Measurements from ENCODE around the gene NID2.

The NID2 gene

DNA sequence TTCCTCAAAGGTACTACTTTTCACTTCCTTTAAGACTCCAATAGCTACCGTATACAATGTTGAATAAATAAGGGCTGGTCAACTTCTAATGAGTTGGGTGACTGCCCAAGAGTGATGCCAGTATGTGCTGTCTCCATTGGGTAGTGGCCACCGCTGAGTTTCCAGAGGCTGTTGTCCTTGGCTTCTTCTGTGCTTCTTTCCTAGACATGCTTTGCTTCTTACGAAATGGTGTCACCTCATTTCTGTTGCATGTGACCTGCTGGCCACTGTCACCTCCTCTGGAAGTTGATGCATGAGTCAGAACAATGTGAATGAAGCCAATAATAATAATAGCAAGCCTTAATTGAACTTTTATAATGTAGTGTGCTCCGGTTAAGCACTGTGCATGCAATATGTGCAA, 7.5 kb upstream of the NID2 start:
- no peak overlapping the region for H3K4me3 ChIP-seq (replicated peaks; ENCODE audit: low read depth, low read length)
- TF ChIP-seq, protein P1, sequence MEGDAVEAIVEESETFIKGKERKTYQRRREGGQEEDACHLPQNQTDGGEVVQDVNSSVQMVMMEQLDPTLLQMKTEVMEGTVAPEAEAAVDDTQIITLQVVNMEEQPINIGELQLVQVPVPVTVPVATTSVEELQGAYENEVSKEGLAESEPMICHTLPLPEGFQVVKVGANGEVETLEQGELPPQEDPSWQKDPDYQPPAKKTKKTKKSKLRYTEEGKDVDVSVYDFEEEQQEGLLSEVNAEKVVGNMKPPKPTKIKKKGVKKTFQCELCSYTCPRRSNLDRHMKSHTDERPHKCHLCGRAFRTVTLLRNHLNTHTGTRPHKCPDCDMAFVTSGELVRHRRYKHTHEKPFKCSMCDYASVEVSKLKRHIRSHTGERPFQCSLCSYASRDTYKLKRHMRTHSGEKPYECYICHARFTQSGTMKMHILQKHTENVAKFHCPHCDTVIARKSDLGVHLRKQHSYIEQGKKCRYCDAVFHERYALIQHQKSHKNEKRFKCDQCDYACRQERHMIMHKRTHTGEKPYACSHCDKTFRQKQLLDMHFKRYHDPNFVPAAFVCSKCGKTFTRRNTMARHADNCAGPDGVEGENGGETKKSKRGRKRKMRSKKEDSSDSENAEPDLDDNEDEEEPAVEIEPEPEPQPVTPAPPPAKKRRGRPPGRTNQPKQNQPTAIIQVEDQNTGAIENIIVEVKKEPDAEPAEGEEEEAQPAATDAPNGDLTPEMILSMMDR (IDR thresholded peaks at IDR 0.05; ENCODE audit: low read length, missing control alignments), result no peak
- peak; percentile 62 for DNase-seq (ENCODE audit: low read depth)

DNA sequence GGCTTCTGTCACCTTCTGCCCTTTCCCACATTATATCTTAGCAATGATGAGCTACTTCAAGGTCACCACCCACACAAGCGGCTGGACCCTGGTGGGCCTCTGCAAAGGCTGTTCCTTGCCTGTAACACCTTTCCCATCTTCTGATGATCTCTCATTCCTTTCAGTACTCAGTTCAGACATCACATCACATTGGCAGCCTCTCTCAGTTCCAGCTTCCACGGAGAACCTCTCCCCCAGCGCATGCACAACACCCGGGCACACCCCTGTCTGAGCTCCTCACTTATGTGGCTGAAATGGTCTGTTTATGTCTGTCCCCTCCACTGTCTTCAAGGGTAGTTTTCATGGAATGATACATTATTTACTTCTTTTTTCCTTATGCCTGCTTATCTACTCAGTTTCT, 6.5 kb upstream of the NID2 start:
- H3K4me3 ChIP-seq (replicated peaks; ENCODE audit: low read depth, low read length), result no peak overlapping the region
- TF ChIP-seq, protein P1 (IDR thresholded peaks at IDR 0.05; ENCODE audit: low read length, missing control alignments), result no peak

DNA sequence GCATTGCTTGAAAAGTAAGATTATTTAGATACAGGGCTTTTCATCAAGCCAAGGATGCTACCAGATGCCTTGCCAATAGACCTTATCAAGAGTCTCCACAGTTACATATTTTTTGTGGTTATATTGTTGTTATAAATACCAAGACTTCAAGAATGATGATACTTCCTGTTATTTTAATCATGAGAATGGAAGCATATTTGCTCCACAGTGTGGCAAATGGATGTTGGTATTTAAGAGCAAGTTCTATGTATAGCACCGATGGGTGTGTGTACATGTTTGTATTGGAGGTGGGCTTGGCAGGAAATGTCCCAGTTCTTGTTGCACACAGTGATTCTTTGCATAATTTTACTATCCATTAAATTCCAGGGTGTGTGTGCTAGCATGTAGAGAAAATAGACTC, 4.4 kb upstream of the NID2 start:
- no peak overlapping the region for H3K4me3 ChIP-seq (replicated peaks; ENCODE audit: low read depth, low read length)
- TF ChIP-seq, protein P1 (IDR thresholded peaks at IDR 0.05; ENCODE audit: low read length, missing control alignments), result no peak
- peak; percentile 58 for DNase-seq (ENCODE audit: low read depth)

More for the DNA sequence above, 6.5 kb upstream of the NID2 start:
- no peak for DNase-seq (ENCODE audit: low read depth)

DNA sequence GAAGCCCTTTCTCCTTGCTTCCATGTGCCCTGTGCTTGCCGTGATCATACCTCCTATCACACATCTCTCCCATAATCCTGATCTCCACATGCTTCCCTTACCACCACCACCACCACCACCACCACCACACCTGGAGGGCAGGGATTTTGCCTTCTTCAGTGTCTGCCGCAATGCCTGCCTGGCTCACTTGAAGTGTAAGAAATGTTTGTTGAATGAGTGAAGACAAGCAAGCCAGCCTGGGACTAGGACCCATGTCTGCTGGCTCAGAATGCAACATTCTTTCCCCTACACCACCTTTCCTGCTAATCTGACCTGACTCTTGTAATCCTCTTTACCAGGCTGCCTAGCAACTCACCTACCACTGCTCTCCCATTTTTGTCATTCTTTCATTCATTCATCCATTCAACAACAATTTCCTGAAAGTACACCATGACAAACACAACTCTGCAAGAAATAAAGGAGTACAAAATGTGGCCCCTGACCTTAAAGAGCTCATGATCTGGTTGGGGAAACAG, 3.5 kb upstream of the NID2 start:
- DNase-seq (ENCODE audit: low read depth), result no peak
- H3K4me3 ChIP-seq (replicated peaks; ENCODE audit: low read depth, low read length), result no peak overlapping the region
- TF ChIP-seq, protein P1 (IDR thresholded peaks at IDR 0.05; ENCODE audit: low read length, missing control alignments), result no peak

DNA sequence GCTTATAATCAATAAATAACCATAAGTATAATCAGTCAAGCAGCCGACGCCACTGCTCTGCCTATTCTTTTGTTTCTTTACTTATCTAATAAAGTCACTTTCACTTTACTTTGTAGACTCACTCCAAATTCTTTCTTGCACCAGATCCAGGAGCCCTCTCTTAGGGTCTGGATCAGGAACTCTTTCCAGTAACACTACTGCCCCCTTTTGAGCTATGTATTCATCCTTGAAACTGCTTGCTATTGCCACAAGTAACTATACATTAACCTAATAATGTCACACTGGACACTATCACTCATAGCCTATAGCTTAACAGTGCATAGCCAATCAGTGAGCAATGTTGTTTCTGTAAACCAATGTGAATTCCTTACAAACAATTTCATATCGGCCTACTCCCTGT, 2.8 kb upstream of the NID2 start:
- TF ChIP-seq, protein P1 (IDR thresholded peaks at IDR 0.05; ENCODE audit: low read length, missing control alignments), result peak; percentile 48
- H3K4me3 ChIP-seq (replicated peaks; ENCODE audit: low read depth, low read length), result no peak overlapping the region
- peak; percentile 76 for DNase-seq (ENCODE audit: low read depth)

DNA sequence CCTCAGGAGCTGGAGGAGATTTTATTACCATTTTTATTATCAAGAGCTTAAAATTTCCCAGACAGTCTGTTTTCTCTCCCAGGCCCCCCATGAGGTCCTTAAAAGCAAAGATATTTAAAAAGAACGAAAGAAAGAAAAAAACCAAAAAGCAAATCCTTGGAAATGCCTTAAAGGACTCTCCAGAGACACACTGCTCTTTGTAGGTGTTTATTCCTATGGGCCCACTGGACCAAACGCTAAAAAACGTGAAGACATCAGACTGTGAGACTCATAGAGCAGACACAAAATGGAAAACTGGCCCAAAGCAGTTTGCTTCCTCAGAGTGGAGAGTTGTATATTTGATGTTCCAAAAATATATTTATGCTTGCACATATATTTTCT, 1.2 kb upstream of the NID2 start:
- H3K4me3 ChIP-seq (replicated peaks; ENCODE audit: low read depth, low read length), result peak overlapping the region; percentile 86
- DNase-seq (ENCODE audit: low read depth), result no peak
- TF ChIP-seq, protein P1 (IDR thresholded peaks at IDR 0.05; ENCODE audit: low read length, missing control alignments), result no peak

DNA sequence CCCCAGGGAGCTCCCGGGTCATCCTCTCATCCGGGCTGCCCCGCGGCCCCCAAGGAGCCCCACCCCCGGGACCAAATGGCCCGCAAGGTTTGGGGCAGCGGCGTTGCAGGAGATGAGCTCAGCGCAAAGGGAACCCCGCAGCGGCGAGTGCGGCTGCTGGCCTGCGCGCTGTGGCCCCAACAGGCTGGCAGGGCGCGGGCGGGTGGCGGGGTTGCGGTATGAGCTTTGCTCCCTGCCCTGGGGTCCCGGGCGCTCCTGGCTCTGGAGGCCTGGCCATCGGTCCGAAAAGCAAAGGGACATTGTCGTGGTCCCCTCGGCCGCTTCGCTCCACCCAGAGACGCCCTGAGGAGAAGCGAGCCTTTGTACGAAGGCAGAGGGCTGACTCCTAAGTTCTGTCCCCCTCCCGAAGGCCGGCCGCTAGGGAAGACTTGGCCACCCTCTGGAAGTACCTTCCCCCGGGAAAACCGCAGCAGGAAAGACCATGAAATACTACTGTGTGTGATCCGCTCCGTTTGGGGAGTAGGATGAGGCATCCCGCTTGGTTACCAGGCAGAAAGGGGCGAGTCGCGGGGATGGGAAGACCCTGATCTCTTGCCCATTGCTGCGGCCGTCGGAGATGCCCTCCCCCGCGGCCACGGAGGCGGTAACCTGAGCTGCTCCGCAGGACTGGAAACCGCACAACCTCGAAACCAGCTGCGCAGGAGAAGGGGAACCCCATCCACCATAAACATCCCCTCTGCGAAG, 620 bp upstream of the NID2 start:
- TF ChIP-seq, protein P1 (IDR thresholded peaks at IDR 0.05; ENCODE audit: low read length, missing control alignments), result no peak
- H3K4me3 ChIP-seq (replicated peaks; ENCODE audit: low read depth, low read length), result peak overlapping the region; percentile 86
- peak; percentile 56 for DNase-seq (ENCODE audit: low read depth)

Measured in fibroblast of pulmonary artery (primary cell).